ENCODE data around the gene AK8.

Gene AK8

DNA sequence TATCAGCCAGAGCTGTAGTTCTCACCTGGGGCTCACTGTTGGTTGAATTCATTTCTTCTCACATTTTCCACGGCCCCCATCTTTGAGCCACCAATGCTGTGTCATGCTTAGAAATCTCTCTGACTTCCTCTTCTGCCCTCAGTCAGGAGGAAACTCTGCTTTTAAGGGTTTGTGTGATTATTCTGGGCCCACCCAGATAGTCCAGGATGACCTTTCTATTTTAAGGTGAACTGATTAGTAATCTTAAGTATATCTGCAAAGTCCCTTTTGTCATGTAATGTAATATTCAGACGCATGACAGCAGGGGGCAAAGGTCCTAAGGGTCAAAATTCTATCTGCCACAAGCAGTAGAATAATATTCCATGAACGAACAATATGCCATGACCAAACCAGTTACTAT lies 88.4 kb downstream of the AK8 start:
- H2BK15ac ChIP-seq (ENCODE audit: low read depth, poor library complexity, severe bottlenecking) = no peak overlapping the region
- H2BK12ac ChIP-seq (ENCODE audit: low read length in 2 of 2) = no peak overlapping the region
- no peak overlapping the region for H2BK120ac ChIP-seq (ENCODE audit: low read depth, low read length)
- no peak overlapping the region for H2BK5ac ChIP-seq (ENCODE audit: low read depth, low read length, poor library complexity, severe bottlenecking)
- H3K4me3 ChIP-seq (ENCODE audit: insufficient read depth in 1 of 2, low read depth in 1 of 2, low read length in 2 of 2) = no peak overlapping the region
- peaks cover 18% of the 10 kb centered on the region for H3K9me3 ChIP-seq (ENCODE audit: control insufficient read depth, low read length)
- H3K4ac ChIP-seq (ENCODE audit: low read depth in 1 of 2, low read length in 2 of 2) = no peak overlapping the region
- no peak overlapping the region for H3K18ac ChIP-seq (ENCODE audit: low read depth in 1 of 2, low read length in 2 of 2)
- H3K36me3 ChIP-seq (ENCODE audit: control insufficient read depth in 1 of 2, insufficient read depth in 2 of 2, low read depth in 1 of 2, low read length in 2 of 2) = no peaks in the 10 kb centered on the region
- no peak overlapping the region for H3K14ac ChIP-seq (ENCODE audit: low read length in 2 of 2)
- no peak overlapping the region for H3K4me2 ChIP-seq (ENCODE audit: low read length, poor library complexity, severe bottlenecking)
- WGBS = 82% methylated on average over 2 of the region's 3 CpGs
- H4K91ac ChIP-seq (ENCODE audit: low read length) = no peak overlapping the region
- no peak for DNase-seq
- no peak overlapping the region for H3K27ac ChIP-seq (ENCODE audit: low read length, poor library complexity, severe bottlenecking)
- H2AFZ ChIP-seq (ENCODE audit: low read depth, low read length) = no peak overlapping the region
- H2AK5ac ChIP-seq (ENCODE audit: low read length, severe bottlenecking) = no peak overlapping the region
- H3K79me1 ChIP-seq (replicated peaks; ENCODE audit: low read length, poor library complexity, severe bottlenecking) = no peaks in the 10 kb centered on the region
- no peak overlapping the region for H3K23ac ChIP-seq (ENCODE audit: low read length in 2 of 2)
- no peak overlapping the region for H3K9ac ChIP-seq (ENCODE audit: low read length)
- no peak overlapping the region for H4K8ac ChIP-seq (ENCODE audit: low read length)
- no peaks in the 10 kb centered on the region for H3K4me1 ChIP-seq (ENCODE audit: control insufficient read depth, insufficient read depth, low read depth, low read length)
- H3K27me3 ChIP-seq (ENCODE audit: control insufficient read depth in 1 of 2, insufficient read depth in 1 of 2, low read length in 2 of 2) = peaks cover 35 to 48% of the 10 kb centered on the region in 2 experiments

DNA sequence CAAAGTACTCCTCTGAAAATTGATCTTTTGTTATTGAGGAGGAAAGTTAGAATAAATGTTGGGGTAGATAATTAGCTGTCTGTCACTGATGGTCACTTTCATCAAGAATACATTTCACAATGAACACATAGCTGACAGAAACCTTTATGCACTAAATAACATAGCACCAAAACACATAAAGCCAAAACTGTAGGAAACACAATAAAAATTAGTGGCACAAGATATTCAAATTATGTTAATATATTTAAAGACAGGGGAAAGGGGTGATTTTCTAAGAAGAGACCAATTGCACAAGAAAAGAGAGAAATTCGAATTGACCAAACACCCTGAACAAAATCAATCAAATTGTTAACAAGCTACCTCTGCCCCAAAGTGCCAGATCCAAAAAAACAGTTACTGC lies 89.7 kb downstream of the AK8 start:
- Histone ChIP-seq H3K4ac (ENCODE audit: low read depth in 1 of 2, low read length in 2 of 2) (no peak overlapping the region), H3K4me3 (ENCODE audit: insufficient read depth in 1 of 2, low read depth in 1 of 2, low read length in 2 of 2) (no peak overlapping the region), H3K4me1 (ENCODE audit: control insufficient read depth, insufficient read depth, low read depth, low read length) (no peaks in the 10 kb centered on the region), H2BK5ac (ENCODE audit: low read depth, low read length, poor library complexity, severe bottlenecking) (no peak overlapping the region), H2BK12ac (ENCODE audit: low read length in 2 of 2) (no peak overlapping the region), H3K27ac (ENCODE audit: low read length, poor library complexity, severe bottlenecking) (no peak overlapping the region), H4K91ac (ENCODE audit: low read length) (no peak overlapping the region), H2AFZ (ENCODE audit: low read depth, low read length) (no peak overlapping the region), H3K27me3 (ENCODE audit: control insufficient read depth in 1 of 2, insufficient read depth in 1 of 2, low read length in 2 of 2) (peaks cover 26 to 34% of the 10 kb centered on the region in 2 experiments), H3K23ac (ENCODE audit: low read length in 2 of 2) (no peak overlapping the region), H3K18ac (ENCODE audit: low read depth in 1 of 2, low read length in 2 of 2) (no peak overlapping the region), H3K79me1 (replicated peaks; ENCODE audit: low read length, poor library complexity, severe bottlenecking) (no peaks in the 10 kb centered on the region), H2BK120ac (ENCODE audit: low read depth, low read length) (no peak overlapping the region), H3K36me3 (ENCODE audit: control insufficient read depth in 1 of 2, insufficient read depth in 2 of 2, low read depth in 1 of 2, low read length in 2 of 2) (no peaks in the 10 kb centered on the region), H3K4me2 (ENCODE audit: low read length, poor library complexity, severe bottlenecking) (no peak overlapping the region), H2BK15ac (ENCODE audit: low read depth, poor library complexity, severe bottlenecking) (no peak overlapping the region), H4K8ac (ENCODE audit: low read length) (no peak overlapping the region), H3K9me3 (ENCODE audit: control insufficient read depth, low read length) (peaks cover 18% of the 10 kb centered on the region), H3K9ac (ENCODE audit: low read length) (no peak overlapping the region), H2AK5ac (ENCODE audit: low read length, severe bottlenecking) (no peak overlapping the region), H3K14ac (ENCODE audit: low read length in 2 of 2) (no peak overlapping the region)
- no peak for DNase-seq
- no CpG with 5 or more reads among the region's 1 CpG for WGBS

DNA sequence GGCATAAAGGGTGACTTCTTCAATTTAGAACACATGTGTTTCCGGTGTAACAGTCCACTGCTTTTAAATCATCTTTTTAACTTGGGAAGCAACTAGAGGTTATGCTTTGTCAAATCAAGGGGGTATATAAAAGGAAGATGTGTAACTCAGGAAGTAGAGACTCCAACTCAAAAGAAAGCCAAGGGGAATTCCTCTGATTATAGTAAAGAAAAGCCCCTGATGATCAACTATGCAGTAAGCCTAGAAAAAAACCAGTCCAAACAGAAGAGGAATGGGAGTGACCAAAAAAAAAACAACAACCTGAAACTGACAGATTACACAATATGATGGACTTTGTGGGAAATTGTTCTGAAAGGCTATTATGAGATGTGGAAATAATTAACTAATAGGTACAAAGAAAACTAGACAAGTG lies 90.3 kb downstream of the AK8 start:
- no peak overlapping the region for H3K4me3 ChIP-seq (ENCODE audit: insufficient read depth in 1 of 2, low read depth in 1 of 2, low read length in 2 of 2)
- H2BK15ac ChIP-seq (ENCODE audit: low read depth, poor library complexity, severe bottlenecking) = no peak overlapping the region
- H3K14ac ChIP-seq (ENCODE audit: low read length in 2 of 2) = no peak overlapping the region
- DNase-seq = no peak
- H3K79me1 ChIP-seq (replicated peaks; ENCODE audit: low read length, poor library complexity, severe bottlenecking) = no peaks in the 10 kb centered on the region
- H2BK5ac ChIP-seq (ENCODE audit: low read depth, low read length, poor library complexity, severe bottlenecking) = no peak overlapping the region
- H3K23ac ChIP-seq (ENCODE audit: low read length in 2 of 2) = no peak overlapping the region
- no peak overlapping the region for H4K91ac ChIP-seq (ENCODE audit: low read length)
- H3K9ac ChIP-seq (ENCODE audit: low read length) = no peak overlapping the region
- no peaks in the 10 kb centered on the region for H3K36me3 ChIP-seq (ENCODE audit: control insufficient read depth in 1 of 2, insufficient read depth in 2 of 2, low read depth in 1 of 2, low read length in 2 of 2)
- H3K4me1 ChIP-seq (ENCODE audit: control insufficient read depth, insufficient read depth, low read depth, low read length) = no peaks in the 10 kb centered on the region
- H2BK120ac ChIP-seq (ENCODE audit: low read depth, low read length) = no peak overlapping the region
- H4K8ac ChIP-seq (ENCODE audit: low read length) = no peak overlapping the region
- H3K9me3 ChIP-seq (ENCODE audit: control insufficient read depth, low read length) = peaks cover 15% of the 10 kb centered on the region
- no peak overlapping the region for H3K27ac ChIP-seq (ENCODE audit: low read length, poor library complexity, severe bottlenecking)
- H3K4me2 ChIP-seq (ENCODE audit: low read length, poor library complexity, severe bottlenecking) = no peak overlapping the region
- no peak overlapping the region for H2AFZ ChIP-seq (ENCODE audit: low read depth, low read length)
- no peak overlapping the region for H2BK12ac ChIP-seq (ENCODE audit: low read length in 2 of 2)
- H2AK5ac ChIP-seq (ENCODE audit: low read length, severe bottlenecking) = no peak overlapping the region
- H3K27me3 ChIP-seq (ENCODE audit: control insufficient read depth in 1 of 2, insufficient read depth in 1 of 2, low read length in 2 of 2) = peaks cover 24 to 28% of the 10 kb centered on the region in 2 experiments
- H3K18ac ChIP-seq (ENCODE audit: low read depth in 1 of 2, low read length in 2 of 2) = no peak overlapping the region
- WGBS = 100% methylated on average over 1 of the region's 1 CpG
- H3K4ac ChIP-seq (ENCODE audit: low read depth in 1 of 2, low read length in 2 of 2) = no peak overlapping the region

DNA sequence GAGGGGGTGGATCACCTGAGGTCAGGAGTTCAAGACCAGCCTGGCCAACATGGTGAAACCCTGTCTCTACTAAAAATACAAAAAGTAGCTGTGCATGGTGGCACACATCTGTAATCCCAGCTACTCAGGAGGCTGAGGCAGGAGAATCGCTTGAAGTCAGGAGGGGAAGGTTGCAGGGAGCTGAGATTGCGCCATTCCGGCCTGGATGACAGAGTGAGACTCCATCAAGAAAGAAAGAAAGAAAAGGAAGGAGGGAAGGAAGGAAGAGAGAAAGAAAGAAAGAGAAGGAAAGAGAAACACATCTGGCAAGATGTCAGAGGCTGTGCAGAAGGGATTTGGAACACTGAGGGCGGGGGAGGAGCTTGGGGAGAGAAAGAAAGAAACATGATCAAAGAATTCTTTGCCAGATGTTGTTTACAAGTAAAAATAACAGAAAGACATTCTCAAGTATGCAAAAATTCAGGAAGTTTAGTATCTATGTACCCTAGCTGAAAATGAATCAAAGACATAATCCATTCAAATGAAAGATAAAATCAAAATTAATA lies 93.7 kb downstream of the AK8 start:
- Histone ChIP-seq H3K18ac (ENCODE audit: low read depth in 1 of 2, low read length in 2 of 2) (no peak overlapping the region), H3K36me3 (ENCODE audit: control insufficient read depth in 1 of 2, insufficient read depth in 2 of 2, low read depth in 1 of 2, low read length in 2 of 2) (no peaks in the 10 kb centered on the region), H2AFZ (ENCODE audit: low read depth, low read length) (no peak overlapping the region), H2BK5ac (ENCODE audit: low read depth, low read length, poor library complexity, severe bottlenecking) (no peak overlapping the region), H3K79me1 (replicated peaks; ENCODE audit: low read length, poor library complexity, severe bottlenecking) (no peaks in the 10 kb centered on the region), H3K4me1 (ENCODE audit: control insufficient read depth, insufficient read depth, low read depth, low read length) (no peaks in the 10 kb centered on the region), H3K4me3 (ENCODE audit: insufficient read depth in 1 of 2, low read depth in 1 of 2, low read length in 2 of 2) (no peak overlapping the region), H2AK5ac (ENCODE audit: low read length, severe bottlenecking) (no peak overlapping the region), H4K91ac (ENCODE audit: low read length) (no peak overlapping the region), H3K14ac (ENCODE audit: low read length in 2 of 2) (no peak overlapping the region), H3K4me2 (ENCODE audit: low read length, poor library complexity, severe bottlenecking) (no peak overlapping the region), H3K27ac (ENCODE audit: low read length, poor library complexity, severe bottlenecking) (no peak overlapping the region), H3K4ac (ENCODE audit: low read depth in 1 of 2, low read length in 2 of 2) (no peak overlapping the region), H4K8ac (ENCODE audit: low read length) (no peak overlapping the region), H3K23ac (ENCODE audit: low read length in 2 of 2) (no peak overlapping the region), H3K9ac (ENCODE audit: low read length) (no peak overlapping the region), H2BK120ac (ENCODE audit: low read depth, low read length) (no peak overlapping the region), H3K9me3 (ENCODE audit: control insufficient read depth, low read length) (peaks cover 12% of the 10 kb centered on the region), H3K27me3 (ENCODE audit: control insufficient read depth in 1 of 2, insufficient read depth in 1 of 2, low read length in 2 of 2) (peaks cover 35 to 36% of the 10 kb centered on the region in 2 experiments), H2BK12ac (ENCODE audit: low read length in 2 of 2) (no peak overlapping the region), H2BK15ac (ENCODE audit: low read depth, poor library complexity, severe bottlenecking) (no peak overlapping the region)
- DNase-seq = no peak
- 90% methylated on average over 4 of the region's 4 CpGs for WGBS
